CD4-positive, alpha-beta T cell (primary cell): Measurements from ENCODE around the gene SLC1A4. TPM values are rescaled to one million over a fixed set of nuclear protein-coding genes. Genes with fewer than 3 reads are reported as not detected.

Source experiments
- ATAC-seq: fragments of 200-7000 bp; cut with Tn5 transposase; one replicate; pipeline ENCODE4 v1.10.0; 2022; ENCODE audit warnings: mild to moderate bottlenecking; ENCODE audit not compliant: poor library complexity
- CTCF ChIA-PET: fragments of 350-600 bp; sonication (Branson Sonifier 250); formaldehyde crosslinking; loops from one replicate; lab custom pipeline; 2021; ENCODE audit warnings: antibody characterized with exemption, inconsistent platforms; lab: Charles Lee
- POLR2A ChIA-PET: fragments of 350-600 bp; sonication (Branson Sonifier 250); formaldehyde crosslinking; loops from one replicate; lab custom pipeline; 2021; ENCODE audit warnings: antibody characterized with exemption, inconsistent platforms; lab: Charles Lee
- DNase-seq, 14 experiments: peaks; one replicate each; pipeline ENCODE4 v3.0.0-alpha.2; 2013 to 2020; ENCODE audit warnings: mixed read lengths in 2 of 14
- H3K27ac ChIP-seq, 2 donors: one replicate each; pipeline versions ENCODE4 v1.5.1 to v1.7.0; 2013; ENCODE audit warnings: low read length in 2 of 2, low read depth in 1 of 2, mild to moderate bottlenecking in 1 of 2
- H3K27me3 ChIP-seq, 2 experiments: 1 replicate in 1 of 2; 2 replicates in 1 of 2; pipeline versions ENCODE4 v1.6.1 to v1.7.0; 2013; ENCODE audit warnings: low read length in 2 of 2, control low read depth in 1 of 2, mild to moderate bottlenecking in 1 of 2, moderate library complexity in 1 of 2; ENCODE audit not compliant: insufficient read depth in 2 of 2, control insufficient read depth in 1 of 2
- H3K36me3 ChIP-seq: one replicate; pipeline ENCODE4 v1.6.1; 2013; ENCODE audit warnings: low read length, control low read depth; ENCODE audit not compliant: insufficient read depth
- H3K4me1 ChIP-seq: one replicate; pipeline ENCODE4 v1.6.1; 2013; ENCODE audit warnings: low read length, control low read depth; ENCODE audit not compliant: insufficient read depth
- H3K4me3 ChIP-seq: one replicate; pipeline ENCODE4 v1.5.1; 2013; ENCODE audit warnings: mild to moderate bottlenecking, low read length, moderate library complexity
- H3K9me3 ChIP-seq, 2 experiments: 1 replicate in 1 of 2; 2 replicates in 1 of 2; pipeline versions ENCODE4 v1.6.1 to v1.7.0; 2013; ENCODE audit warnings: low read length in 2 of 2, mild to moderate bottlenecking in 2 of 2, control low read depth in 1 of 2, moderate library complexity in 1 of 2; ENCODE audit not compliant: control insufficient read depth in 1 of 2, insufficient read depth in 1 of 2
- H3K27ac Mint-ChIP-seq: one replicate; pipeline ENCODE4 v1.8.0; 2020; ENCODE audit warnings: mixed read lengths
- H3K27me3 Mint-ChIP-seq: one replicate; pipeline ENCODE4 v1.8.0; 2021; ENCODE audit warnings: mixed read lengths
- H3K36me3 Mint-ChIP-seq: one replicate; pipeline ENCODE4 v1.8.0; 2021; ENCODE audit warnings: low read depth, mixed read lengths
- H3K4me1 Mint-ChIP-seq: one replicate; pipeline ENCODE4 v1.8.0; 2021; ENCODE audit warnings: low read depth, mixed read lengths
- H3K4me3 Mint-ChIP-seq: one replicate; pipeline ENCODE4 v1.8.0; 2020; ENCODE audit warnings: mild to moderate bottlenecking, mixed read lengths
- H3K9me3 Mint-ChIP-seq: one replicate; pipeline ENCODE4 v1.8.0; 2020; ENCODE audit warnings: mixed read lengths
- CTCF ChIP-seq: fragments of 200-600 bp; IDR thresholded peaks from one replicate; pipeline ENCODE4 v1.8.0; 2022; ENCODE audit warnings: antibody characterized with exemption, mild to moderate bottlenecking
- intact Hi-C, 2 experiments: fragments of 100-400 bp; cut with DNase I in 1 of 2; cut with micrococcal nuclease in 1 of 2; formaldehyde crosslinking; loops; one replicate each; pipeline versions ENCODE4 v1.15.1 to v1.9.0; 2023 to 2025; cut with DNase I, micrococcal nuclease
- total RNA-seq, 174 experiments: library from RNA in 2 of 174; stranded (reverse) in 2 of 174; gene quantifications; one replicate each; pipeline ENCODE4 v1.2.3 and lab custom pipeline; 2021 to 2026

The SLC1A4 gene
- total RNA-seq, 2 experiments from 2014 or later, result 2.4 to 2.8 TPM

- ChIA-PET CTCF (no interaction called here), POLR2A (no interaction called here)
- Mint-ChIP-seq H3K4me3 (no peak overlapping the region), H3K9me3 (no peaks in the 10 kb centered on the region), H3K27ac (no peak overlapping the region), H3K36me3 (no peaks in the 10 kb centered on the region), H3K27me3 (no peaks in the 10 kb centered on the region), H3K4me1 (no peaks in the 10 kb centered on the region)
- H3K36me3 ChIP-seq, result no peaks in the 10 kb centered on the region
- H3K9me3 ChIP-seq, result no peaks in the 10 kb centered on the region
- intact Hi-C loops, result no loop called here
- H3K4me1 ChIP-seq, result no peaks in the 10 kb centered on the region
- DNase-seq (no peak), ATAC-seq (no peak)
- no peak overlapping the region for H3K27ac ChIP-seq
- H3K4me3 ChIP-seq, result no peak overlapping the region
- no peaks in the 10 kb centered on the region for H3K27me3 ChIP-seq
- no peak for TF ChIP-seq CTCF
These were observed 18.7 kb upstream of the SLC1A4 start for GRCh38 chr2:64970495-64970894.

DNA sequence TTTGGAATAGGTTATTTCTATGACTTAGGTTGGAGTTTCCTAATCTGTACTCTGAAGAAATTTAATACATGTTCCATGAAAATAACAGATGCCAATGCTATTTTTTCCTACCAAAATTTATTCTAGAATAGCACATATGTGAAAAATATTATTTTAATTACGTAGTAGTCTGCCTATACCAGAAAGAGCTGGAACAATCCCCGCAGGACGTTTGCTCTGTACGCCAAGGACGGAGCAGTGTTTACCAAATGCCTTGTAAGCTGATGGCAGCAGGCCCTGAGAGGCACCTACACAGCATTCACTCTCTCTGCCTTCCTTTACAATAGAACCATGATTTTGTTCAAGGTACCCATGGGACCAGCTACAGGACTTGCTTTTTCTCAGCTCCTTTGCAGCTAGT is 16.8 kb upstream of the SLC1A4 start:
- POLR2A ChIA-PET, result interaction anchor here (0.7 kb wide), 1 partner anchor 41 kb away, joined by 3 read pairs; no protein-coding TSS in a partner anchor
- no peaks in the 10 kb centered on the region for H3K4me1 Mint-ChIP-seq

DNA sequence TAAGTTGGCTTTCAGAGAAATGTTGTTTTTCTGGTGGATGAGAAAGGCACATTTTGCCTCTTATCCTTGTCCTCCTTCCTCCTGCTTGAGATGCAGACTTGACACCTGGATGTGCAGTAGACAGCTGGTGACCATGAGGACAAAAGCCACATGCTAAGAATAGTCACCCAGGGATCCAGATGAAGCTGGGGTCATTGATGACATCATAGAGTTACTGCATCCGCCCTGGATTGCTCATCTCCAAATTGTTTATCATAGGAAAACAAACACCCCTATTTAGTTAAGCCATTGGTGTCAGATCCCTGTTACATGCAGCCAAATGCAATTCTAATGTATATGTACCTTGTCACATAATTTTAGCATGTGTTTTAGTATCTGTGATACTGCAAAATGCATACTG is 16.3 kb upstream of the SLC1A4 start:
- Histone ChIP-seq H3K9me3 (no peaks in the 10 kb centered on the region), H3K4me1 (no peaks in the 10 kb centered on the region), H3K4me3 (no peak overlapping the region), H3K36me3 (no peaks in the 10 kb centered on the region), H3K27me3 (no peaks in the 10 kb centered on the region), H3K27ac (no peak overlapping the region)
- TF ChIP-seq CTCF, result no peak
- Mint-ChIP-seq H3K36me3 (no peaks in the 10 kb centered on the region), H3K27ac (no peak overlapping the region), H3K4me1 (no peaks in the 10 kb centered on the region), H3K27me3 (no peaks in the 10 kb centered on the region), H3K4me3 (no peak overlapping the region), H3K9me3 (no peaks in the 10 kb centered on the region)
- ATAC-seq (no peak), DNase-seq (no peak)
- intact Hi-C loops, result no loop called here
- CTCF ChIA-PET, result interaction anchor here (0.6 to 1.2 kb wide), 2 partner anchors 55 to 528 kb away, joined by 3 to 4 read pairs; no protein-coding TSS in a partner anchor
- POLR2A ChIA-PET, result no interaction called here

More for the DNA sequence above, 16.8 kb upstream of the SLC1A4 start:
- Histone ChIP-seq H3K27ac (no peak overlapping the region), H3K4me3 (no peak overlapping the region), H3K4me1 (no peaks in the 10 kb centered on the region), H3K36me3 (no peaks in the 10 kb centered on the region), H3K9me3 (no peaks in the 10 kb centered on the region), H3K27me3 (no peaks in the 10 kb centered on the region)
- Mint-ChIP-seq H3K4me3 (no peak overlapping the region), H3K27ac (no peak overlapping the region), H3K27me3 (no peaks in the 10 kb centered on the region), H3K36me3 (no peaks in the 10 kb centered on the region), H3K9me3 (no peaks in the 10 kb centered on the region)
- ATAC-seq (no peak), DNase-seq (no peak)
- no peak for TF ChIP-seq CTCF
- CTCF ChIA-PET, result interaction anchor here (0.6 to 1.2 kb wide), 2 partner anchors 55 to 529 kb away, joined by 3 to 4 read pairs; no protein-coding TSS in a partner anchor
- intact Hi-C loops, result no loop called here
